ENCODE results near the gene HOXB5.

The HOXB5 gene

DNA sequence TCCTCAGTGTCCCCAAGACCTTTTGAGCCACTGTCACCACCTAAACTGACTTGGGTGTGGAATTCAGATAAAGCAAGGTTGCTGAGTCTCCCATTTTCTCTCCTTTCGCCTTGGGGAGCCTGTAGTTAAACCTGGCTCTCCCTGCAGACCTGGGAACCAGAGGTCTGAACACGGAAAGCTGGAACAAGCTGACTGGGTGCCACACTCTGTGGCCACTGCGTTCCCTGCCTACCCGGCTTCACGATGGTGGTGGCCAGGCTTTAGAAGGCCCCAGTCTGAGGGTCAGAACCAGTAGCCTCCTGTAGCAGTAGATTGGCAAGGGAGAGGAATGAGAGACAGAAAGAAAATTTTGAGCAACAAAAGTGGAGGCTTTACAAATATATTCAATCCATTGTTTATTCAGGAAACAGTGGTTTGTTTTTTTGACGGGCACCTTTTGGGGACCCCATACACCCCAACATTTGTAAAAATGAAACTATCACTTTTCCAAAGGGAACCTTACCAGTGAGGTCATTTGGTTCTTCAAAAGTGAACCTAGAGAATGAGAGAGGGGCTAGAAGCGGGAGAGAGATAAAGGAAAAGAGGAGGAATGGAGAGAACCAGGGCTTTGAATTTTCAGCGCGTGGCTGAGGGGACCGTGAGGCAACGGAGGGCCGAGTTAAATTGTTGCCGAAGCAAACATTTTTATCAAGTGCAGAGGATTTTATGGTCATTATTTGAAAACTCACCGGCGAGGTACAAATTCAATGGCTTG lies 23.3 kb upstream of the HOXB5 start:
- no peak for DNase-seq (ENCODE audit: low read depth in 3 of 3)

DNA sequence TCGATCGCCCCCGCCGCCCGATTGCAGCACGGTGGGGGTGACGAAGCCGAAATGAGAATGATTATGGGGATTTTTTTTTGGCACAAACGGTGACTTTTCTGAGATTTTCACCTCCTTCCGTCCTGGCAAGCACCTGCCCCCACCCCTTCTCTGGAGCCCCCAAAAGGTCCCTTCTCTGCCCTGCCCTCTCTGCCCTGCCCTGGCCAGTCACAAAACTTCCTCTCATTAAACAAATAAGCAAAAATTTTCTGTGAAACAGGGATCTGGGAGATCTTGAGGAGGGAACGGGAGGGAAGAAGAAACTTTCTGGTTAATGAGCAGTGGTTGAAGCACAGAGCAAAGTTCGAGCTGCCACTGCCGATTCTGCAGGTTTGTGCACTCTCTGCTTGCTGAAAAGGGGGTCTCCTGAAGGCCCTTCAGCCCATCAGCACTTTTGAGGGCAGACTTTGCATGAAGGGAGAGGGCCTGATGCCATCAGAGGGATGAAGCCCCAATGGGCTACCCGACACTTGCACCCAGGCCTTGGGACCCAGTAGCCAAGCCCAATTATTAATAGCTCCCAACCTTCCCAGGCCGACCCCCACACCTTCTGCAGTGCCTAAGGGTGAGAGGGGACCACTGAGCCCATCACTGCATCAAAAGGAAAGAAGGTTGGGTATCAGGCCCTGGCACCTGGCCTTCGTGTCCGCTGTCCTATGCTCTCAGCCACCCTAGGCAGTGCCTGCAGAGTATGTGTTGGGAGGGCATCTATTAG lies 22.6 kb upstream of the HOXB5 start:
- no peak for DNase-seq (ENCODE audit: low read depth in 3 of 3)

DNA sequence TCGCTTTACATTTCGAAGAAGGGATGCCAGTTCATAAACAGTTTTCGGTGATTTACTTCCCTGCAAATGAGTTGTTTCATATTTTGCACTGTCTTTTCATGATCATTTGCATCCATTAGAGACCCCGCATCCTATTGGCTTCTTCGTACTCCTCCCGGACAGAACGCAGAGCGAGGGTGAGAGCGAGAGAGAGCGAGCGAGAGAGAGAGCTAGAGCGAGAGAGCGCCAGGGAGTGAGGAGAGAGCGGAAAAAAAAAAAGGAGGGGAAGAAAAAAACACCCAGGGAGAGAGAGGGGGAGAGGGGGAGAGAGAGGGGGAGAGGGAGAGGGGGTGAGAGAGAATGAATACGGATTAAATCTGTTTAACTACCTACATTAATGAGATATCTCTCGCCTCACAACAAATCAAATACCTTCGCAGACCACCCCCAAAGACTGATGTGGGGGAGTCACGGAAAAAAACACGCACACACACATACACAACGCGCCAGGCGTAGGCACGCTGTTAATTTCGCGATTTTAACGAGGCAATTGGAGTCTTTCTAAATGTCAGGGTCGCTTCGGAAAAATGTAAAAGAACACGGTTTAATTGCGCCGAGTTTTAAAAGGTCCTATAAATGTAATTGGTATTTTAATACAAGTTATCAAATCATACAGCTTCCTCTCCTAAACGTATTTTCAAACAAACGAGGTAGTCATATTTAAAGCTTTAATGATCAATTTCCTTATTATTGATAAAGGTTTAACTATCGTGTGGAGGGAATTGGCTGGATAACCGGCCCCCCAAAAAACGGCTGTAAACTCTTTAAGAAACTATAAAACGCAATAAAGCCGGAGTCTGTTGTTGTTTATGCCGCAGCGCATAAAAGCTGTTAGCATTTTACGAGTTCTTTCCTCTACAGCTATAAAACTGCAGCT lies 21.7 kb upstream of the HOXB5 start, which contains the start of gene HOXB8:
Gene HOXB8 (minus strand): TSS at position 246 of the 916 bp plus-strand sequence. CDS start 588 bp downstream, outside the sequence.
- no peak for DNase-seq (ENCODE audit: low read depth in 3 of 3)

DNA sequence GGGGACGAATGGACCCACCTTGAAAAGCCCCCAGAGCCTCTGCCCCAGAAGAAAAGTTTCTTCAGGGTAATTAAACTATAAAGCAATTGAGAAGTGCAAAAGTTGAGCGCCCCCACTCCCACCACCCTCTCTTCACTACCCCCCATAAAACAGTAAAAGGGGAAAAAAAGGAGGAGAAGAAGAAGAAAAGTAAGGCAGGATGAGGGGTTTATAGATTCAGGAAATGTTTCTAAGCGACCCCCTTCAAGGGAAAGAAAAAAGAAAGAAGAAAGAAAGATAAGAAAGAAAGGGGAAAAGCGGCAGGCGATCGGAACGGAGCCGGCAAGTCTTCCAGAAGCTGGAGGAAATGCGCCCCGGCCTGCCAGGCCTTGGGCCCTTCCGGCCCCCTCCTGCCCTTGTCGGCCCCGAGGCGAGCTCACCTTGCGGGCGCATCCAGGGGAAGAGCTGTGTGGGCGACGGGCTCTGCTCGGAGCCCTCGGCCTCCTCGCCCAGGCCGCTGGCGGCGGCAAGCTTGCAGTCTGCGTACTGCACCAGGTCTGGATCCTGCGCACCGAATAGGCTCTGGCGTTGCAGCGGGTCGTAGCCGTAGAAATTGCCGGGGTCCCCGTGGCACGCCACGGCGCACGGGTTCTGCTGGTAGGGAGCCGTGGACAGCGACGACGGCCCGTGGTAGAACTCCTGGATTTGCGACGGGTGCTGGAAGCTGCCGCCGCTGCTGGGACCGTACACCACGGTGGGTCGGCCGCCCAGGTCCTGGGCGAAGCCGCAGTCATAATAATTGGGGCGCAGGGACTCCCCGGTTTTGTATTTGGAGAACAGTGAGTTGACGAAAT lies 20.5 kb upstream of the HOXB5 start:
- DNase-seq (ENCODE audit: low read depth in 3 of 3) = no peak

DNA sequence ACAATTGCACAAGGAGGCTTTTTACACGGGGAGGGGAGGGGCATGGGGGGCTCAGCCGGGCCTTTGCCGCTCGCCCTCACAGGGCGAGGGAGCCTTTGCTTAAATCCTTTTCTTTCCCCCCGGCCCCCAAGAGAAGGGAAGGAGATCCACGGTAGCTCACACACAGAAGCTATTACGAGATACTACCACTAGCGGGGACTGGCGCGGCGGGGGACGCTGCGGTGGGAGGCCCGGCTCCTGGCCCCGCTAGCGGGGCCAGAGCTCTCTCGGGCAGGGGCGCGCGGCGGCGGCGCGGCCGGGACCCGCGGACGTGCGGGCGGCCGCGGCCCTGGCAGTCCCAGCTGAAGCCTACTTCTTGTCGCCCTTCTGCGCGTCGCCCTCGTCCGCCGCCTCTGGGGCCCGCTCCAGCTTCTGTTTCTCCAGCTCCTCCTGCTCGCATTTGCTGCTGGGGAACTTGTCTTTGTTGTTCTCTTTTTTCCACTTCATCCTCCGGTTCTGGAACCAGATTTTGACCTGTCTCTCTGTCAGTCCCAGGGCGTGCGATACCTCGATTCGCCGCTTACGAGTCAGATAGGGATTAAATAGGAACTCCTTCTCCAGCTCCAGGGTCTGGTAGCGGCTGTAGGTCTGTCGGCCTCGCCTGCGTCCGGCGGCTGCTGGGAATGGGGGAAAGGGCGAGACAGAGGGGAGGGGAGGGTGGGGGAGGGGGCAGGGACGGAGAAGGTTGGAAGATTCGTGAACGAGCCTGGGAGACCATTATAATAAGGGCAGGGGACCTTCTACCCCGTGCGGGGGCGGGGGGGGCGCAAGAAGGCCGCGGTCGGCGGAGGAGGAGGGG lies 19.5 kb upstream of the HOXB5 start:
- DNase-seq (ENCODE audit: low read depth in 3 of 3) = peak in 1 of 3 experiments; percentile 44

DNA sequence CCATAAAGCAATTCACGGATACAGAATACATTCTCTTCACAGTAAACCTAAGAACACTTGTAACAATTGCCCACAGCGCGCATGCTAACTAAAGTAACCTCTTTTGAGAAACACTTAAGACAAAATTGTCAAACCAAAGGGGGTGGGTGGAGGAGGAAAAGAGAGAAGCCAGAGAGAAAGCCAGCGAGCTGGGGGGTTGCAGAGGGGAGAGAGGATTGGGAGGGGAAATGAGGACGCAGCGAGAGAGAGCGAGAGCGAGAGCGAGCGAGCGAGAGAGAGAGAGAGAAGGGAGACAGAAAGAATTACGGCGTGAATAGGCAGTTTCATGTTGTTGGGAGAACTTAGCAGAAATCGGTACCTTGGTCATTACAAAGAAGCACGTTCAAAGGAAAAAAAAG lies 18.9 kb upstream of the HOXB5 start:
- DNase-seq (ENCODE audit: low read depth in 3 of 3) = no peak

DNA sequence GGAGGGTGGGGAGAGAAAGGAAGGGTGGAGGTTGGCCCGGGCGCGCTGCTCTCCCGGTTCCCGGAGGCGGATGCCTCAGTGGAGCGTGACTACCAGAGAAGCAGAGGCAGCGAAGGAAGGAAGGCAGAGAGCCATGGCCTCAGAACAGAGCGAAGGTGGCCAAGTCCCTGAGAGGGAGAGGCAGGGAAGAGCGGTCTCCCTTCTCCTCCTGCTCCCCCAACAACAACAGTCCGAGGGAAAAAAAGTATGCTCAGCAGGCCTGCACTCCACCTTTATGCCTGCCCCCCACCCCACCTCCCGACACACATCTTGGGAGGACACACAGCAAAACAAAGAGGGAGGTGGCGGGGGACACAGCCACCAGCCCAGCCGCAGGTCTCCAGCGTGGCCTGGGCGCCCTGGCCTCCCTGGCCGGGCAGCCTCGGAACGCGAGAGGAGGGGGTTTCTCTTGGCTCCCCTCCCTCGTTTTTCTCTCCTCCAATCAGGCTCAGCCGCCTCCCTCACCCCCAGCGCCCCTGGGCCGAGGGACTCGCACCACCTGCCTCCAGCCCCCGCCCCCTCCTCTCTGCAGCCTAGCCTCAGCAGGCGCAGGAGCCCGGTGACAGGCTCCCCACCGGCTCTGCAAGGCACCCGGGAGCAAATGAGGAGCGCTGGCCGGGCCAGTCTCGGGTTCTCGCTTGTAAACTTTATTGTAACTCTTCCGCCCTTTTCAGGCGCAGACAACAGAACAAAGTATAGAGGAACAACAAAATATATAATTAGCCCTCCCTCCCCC lies 18.3 kb upstream of the HOXB5 start:
- DNase-seq (ENCODE audit: low read depth in 3 of 3) = no peak

DNA sequence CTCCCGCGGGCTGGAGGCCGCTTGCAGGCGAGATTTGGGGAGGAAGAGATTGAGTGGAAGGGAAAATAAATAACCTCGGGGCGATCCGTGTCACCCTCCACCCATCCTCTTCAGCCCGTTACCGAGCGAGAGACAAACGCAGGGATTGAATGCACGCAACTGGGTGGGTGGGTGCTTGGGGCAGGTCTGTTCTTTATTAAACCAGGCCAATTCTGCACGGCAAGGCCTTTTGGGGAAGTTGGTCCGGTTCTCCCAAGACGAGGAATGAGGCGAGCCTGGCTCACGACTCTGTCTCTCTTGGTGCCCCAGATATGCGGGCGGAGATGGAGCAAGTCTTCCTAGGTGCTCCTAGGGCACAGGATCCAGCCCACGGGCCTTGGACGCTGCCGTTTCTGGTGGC lies 17.6 kb upstream of the HOXB5 start:
- DNase-seq (ENCODE audit: low read depth in 3 of 3) = no peak

DNA sequence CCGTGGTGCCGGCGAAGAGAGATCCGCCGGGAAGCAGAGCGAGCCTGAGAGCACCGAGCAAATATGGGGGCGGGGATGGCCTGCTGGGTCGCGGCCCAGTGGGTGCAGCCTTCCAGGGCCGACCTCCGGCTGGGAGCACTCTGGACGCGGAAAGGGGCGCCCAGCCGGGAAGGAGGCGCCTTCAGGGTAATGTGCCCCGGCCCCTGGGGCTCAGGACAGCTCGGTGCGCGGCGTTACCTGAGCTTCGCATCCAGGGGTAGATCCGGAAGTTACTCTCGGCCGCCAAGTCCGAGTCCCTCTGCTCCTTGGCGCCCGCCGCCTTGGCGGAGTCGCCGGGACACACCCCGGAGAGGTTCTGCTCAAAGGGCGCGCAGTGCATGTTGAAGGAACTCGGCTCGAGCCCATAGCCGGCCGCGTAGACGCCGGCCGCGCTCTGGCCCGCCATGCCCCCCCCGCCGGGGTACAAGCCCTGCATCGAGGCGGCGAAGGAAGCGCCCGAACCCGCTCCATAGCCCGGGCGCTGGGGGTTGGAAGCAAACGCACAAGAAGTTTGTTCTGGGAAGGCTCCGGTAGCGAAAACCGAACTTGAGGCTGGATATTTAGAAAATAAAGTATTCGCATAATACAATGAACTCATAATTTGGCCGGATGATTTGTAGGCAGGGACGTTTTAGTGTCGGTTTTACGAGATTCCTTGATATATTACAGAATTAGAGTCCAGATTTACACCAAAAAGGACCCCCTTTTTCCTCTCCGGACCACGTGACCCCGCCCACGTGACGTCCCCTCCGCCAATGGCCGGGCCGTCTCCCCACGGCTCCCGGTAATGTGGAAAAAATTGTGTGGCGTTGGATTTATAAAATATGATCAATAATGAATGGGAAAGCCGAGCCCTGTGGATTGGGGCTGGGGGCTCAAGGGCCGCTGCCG lies 17.0 kb upstream of the HOXB5 start, which contains the start of gene HOXB7:
Gene HOXB7 (minus strand): TSS at position 736 of the 930 bp plus-strand sequence. CDS start 99 bp downstream, at position 637.
- DNase-seq (ENCODE audit: low read depth in 3 of 3) = peak in 1 of 3 experiments; percentile 73

DNA sequence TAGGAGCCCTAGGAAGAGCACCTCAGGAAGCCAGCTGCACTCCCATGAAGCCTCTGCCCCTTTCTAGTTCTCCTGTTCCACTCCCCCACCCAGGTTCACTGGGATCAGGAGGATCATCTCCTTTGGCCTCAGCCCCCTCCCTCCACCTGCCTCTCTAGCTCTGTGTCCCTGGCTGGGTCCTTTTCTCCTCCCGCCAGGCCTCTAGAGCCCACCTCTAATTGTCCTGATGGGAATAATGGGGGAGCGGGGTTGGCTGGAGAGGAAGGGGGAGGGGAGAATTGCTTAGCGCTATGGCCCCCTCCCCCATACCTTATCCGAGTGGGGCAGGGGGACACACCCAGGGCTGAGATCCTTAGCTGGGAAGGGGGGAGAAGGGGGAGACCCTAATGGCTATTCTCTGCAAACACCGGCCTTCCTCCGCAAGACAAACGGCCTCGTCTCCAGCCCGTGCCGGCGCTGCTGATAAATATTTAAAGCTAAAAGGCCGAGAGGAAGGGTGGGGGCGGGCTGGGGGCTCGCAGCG lies 16.2 kb upstream of the HOXB5 start:
- DNase-seq (ENCODE audit: low read depth in 3 of 3) = no peak

DNA sequence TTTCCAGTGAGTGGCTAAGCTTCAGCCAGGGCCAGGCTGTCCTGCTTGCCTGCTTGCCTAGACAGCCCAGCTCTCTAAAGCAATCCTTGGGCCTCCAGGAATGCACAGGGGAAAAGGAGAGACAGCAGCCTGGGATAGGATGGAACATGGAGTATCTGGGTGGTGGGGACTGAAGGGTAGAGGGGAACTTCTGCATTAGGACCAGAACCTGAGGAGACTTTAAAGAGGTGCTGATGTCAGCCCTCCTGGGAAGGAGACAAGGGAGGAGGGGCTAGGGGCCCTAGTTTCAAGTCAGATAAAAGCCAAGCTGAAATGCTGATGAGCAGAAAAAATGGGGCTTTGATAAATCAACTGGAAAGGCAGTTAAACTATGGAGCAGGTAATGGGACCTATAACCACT lies 15.5 kb upstream of the HOXB5 start:
- DNase-seq (ENCODE audit: low read depth in 3 of 3) = no peak

DNA sequence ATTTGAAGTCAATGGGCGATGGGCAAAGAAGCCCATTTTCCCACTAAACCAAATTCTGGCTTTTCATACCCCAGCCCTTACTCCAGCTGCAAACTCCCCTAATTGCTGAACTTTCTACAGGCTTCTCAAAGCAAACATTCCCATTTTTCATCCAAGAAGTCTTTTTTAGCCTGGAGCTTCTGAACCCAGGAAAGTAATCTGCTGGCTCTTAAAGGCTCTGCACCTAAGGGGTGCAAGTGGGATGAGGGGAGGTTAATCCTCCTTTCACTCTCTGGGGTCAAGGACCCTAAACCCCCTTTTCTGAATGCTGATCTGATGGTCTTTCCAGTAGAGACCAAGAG lies 14.9 kb upstream of the HOXB5 start:
- no peak for DNase-seq (ENCODE audit: low read depth in 3 of 3)

DNA sequence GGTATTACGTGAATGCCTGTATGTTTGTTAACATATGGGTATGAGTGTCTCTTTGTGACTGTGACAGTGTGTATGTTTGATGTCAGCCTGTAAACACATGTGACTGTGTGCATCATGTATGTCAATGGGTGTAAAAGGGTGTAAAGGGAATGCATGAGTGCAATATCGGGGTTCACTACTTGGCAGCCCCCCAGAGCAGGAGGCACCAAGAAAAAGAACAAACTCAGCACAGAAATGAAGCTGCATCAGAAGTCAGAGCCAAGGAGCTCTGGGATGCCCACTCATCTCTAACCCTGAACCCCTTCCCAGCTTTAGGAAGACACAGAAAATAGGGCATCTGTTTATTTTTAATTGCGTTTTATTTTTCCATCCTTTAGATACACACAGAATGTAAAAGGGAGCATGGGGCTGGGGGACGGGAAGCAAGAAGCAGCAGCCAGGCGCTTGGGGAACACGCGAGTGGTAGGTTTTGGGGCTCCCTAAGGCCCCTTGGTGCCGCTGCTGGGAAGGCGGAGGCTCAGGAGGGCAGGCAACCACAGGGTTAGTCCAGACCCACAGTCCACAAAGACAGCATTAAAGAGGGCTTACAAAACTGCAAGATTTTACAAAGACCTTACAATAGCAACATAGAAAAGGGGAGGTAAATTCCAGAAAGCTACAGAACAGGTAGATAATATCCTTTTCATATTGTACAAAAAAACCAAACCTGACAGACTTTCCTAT lies 13.5 kb upstream of the HOXB5 start:
- DNase-seq (ENCODE audit: low read depth in 3 of 3) = no peak

DNA sequence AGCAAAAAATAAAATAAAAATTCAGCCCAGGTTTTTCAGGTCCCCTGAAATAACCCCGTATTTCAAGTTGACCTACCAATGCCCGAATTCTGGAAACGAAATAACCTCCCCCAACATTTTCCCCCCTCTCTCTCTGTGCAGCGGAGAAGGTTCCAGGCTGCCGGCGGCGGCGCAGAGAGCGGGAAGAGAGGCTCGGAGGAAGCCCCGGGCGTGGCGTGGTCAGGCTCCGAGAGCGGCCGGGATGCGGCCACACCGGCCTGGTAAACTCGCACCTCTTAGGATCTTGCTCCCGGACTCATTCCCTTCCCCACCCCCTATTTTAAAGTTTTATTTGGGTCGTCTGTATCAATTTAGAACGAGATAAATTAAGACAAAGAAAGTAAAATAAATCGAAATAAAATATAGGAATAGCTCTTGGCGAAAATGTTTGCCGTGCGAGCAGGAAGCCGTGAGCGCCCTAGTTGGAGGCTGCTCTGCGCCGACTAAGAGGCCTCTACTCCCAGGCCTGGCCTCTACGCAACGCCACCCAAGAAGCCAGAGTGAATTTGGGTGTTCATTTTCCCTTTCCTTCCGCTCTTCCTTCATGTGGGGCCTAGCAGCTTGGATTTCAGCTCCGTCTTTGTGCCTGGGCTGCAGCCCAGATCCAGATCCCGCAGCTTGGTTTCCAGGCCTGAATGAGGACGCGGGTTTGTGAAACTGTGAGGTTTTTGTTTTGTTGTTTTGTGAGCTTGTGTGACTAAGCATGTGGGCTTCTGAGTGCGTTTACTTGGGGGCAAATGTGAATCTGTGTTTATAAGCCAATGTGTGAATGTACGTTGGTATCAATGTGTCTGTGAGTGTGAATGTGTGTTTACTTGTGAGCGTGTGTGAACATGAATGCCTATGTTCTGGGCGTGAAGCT lies 12.7 kb upstream of the HOXB5 start:
- DNase-seq (ENCODE audit: low read depth in 3 of 3) = no peak

DNA sequence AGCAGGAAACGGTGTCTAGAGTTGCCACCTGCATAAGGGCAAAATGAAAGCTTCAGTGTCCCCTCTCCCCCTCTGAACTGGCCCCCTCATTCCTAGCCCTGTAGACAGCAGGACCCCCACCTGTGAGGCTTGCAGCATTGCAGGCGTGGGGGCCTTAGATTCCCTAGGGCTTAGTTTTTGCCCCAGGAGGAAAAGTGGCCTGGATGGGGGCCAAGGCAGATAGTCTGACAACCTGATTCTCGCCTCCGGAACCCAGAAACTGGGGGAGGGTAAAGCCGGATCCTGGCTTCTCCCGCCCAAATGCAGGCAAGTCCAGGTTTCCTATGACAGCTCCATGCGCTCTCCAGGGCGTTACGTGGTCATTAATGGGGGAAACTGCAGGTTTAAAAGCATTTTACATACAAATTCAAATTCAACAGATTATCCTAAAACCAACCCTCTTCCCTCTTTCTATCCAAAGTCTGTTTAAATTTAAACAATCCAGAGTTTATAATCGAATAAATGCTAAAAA lies 11.9 kb upstream of the HOXB5 start:
- DNase-seq (ENCODE audit: low read depth in 3 of 3) = no peak

DNA sequence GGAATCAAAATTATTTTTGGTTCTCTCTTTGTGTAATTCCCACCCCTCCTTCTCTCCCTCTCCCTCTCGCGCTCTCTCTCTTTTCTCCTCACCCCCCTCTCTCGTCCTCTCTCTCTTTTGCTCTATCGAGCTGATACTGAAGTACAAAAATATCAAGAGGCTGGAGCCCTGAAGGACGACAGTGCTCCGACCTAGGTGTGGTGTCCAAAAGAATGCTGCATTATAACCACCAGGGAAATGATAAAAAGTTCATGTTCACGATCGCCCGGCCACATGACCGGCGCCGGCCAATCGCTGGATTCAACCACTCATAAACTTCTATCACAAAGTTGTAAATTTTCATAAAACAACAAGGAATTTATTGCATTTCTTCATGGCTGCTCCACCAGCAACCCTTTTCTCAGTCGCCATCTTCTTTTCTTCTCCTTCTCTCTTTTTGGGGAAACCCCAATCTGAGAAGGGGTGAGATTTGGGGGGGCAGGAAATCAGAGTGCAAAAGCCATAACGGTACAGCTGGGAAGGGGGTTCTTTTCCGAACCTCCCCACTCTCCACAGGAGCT lies 11.3 kb upstream of the HOXB5 start, which contains the start of gene HOXB6:
Gene HOXB6 (minus strand): TSS at position 217 of the 560 bp plus-strand sequence. CDS start 6,836 bp downstream, outside the sequence.
- DNase-seq (ENCODE audit: low read depth in 3 of 3) = no peak

Data from stimulated activated CD4-positive, alpha-beta T cell treated with anti-CD3 and anti-CD28 coated beads, TNF-alpha, amount 100 ng/mL, for 24 hours (primary cell).